DOHH2 (cell line): ENCODE data around the gene CLRN1.

Source experiments
- H3F3A ChIP-seq: fragments of 200-600 bp; sonication (generic), shearing (Covaris generic); 2 replicates; pipeline ENCODE4 v1.6.0; 2016; ENCODE audit warnings: antibody characterized with exemption, mild to moderate bottlenecking; ENCODE audit not compliant: control insufficient read depth, insufficient read depth
- H3K27ac ChIP-seq: fragments of 200-600 bp; sonication (generic); 2 replicates; pipeline ENCODE4 v1.5.1; 2014; ENCODE audit warnings: low read depth, mild to moderate bottlenecking, low read length, moderate library complexity
- H3K27me3 ChIP-seq: fragments of 200-600 bp; sonication (generic); 2 replicates; pipeline ENCODE4 v1.6.1; 2014; ENCODE audit warnings: mild to moderate bottlenecking, low read length, mixed read lengths; ENCODE audit not compliant: control insufficient read depth
- H3K36me3 ChIP-seq: fragments of 200-600 bp; sonication (generic); 2 replicates; pipeline ENCODE4 v1.6.1; 2014; ENCODE audit warnings: mild to moderate bottlenecking, low read length, moderate library complexity, mixed read lengths; ENCODE audit not compliant: control insufficient read depth
- H3K4me1 ChIP-seq: fragments of 200-600 bp; sonication (generic); 2 replicates; pipeline ENCODE4 v1.6.1; 2014; ENCODE audit warnings: mild to moderate bottlenecking, low read length, mixed read lengths; ENCODE audit not compliant: control insufficient read depth
- H3K4me2 ChIP-seq: fragments of 200-600 bp; sonication (generic); 2 replicates; pipeline ENCODE4 v1.6.0; 2014; ENCODE audit warnings: mild to moderate bottlenecking, low read length, moderate library complexity
- H3K4me3 ChIP-seq: fragments of 200-600 bp; sonication (generic); 2 replicates; pipeline ENCODE4 v1.5.1; 2014; ENCODE audit warnings: mild to moderate bottlenecking, low read length, mixed read lengths
- H3K79me2 ChIP-seq: fragments of 200-600 bp; sonication (generic); 2 replicates; pipeline ENCODE4 v1.6.1; 2014; ENCODE audit warnings: mild to moderate bottlenecking, low read length, mixed read lengths; ENCODE audit not compliant: control insufficient read depth
- H3K9me2 ChIP-seq: fragments of 200-600 bp; sonication (generic); replicated peaks from 2 replicates; pipeline ENCODE4 v1.6.1; 2014; ENCODE audit warnings: mild to moderate bottlenecking, low read length, mixed read lengths; ENCODE audit not compliant: control insufficient read depth
- H3K9me3 ChIP-seq: fragments of 200-600 bp; sonication (generic); 2 replicates; pipeline ENCODE4 v1.6.1; 2014; ENCODE audit warnings: antibody characterized with exemption, low read length, mixed read lengths; ENCODE audit not compliant: control insufficient read depth, insufficient read depth
- H4K20me1 ChIP-seq: fragments of 200-600 bp; sonication (generic); 2 replicates; pipeline ENCODE4 v1.6.0; 2014; ENCODE audit warnings: low read depth, mild to moderate bottlenecking, antibody characterized with exemption, low read length, moderate library complexity; ENCODE audit not compliant: control insufficient read depth, insufficient read depth
- CTCF ChIP-seq: fragments of 200-600 bp; sonication (generic); IDR thresholded peaks from one replicate; pipeline ENCODE4 v1.5.1; 2014; ENCODE audit warnings: antibody characterized with exemption, mild to moderate bottlenecking, low read depth, low read length; ENCODE audit not compliant: poor library complexity, severe bottlenecking
- EZH2phosphoT487 ChIP-seq: fragments of 200-600 bp; sonication (generic); IDR thresholded peaks from 2 replicates; pipeline ENCODE4 v1.6.1; 2017; ENCODE audit warnings: borderline replicate concordance, mild to moderate bottlenecking, antibody characterized with exemption, low read length, moderate library complexity, mixed read lengths

Gene CLRN1

GRCh38 chr3:150897592-150897991 is 74.9 kb downstream of the CLRN1 start:
- Histone ChIP-seq H3K36me3 (no peaks in the 10 kb centered on the region), H3K9me2 (no peaks in the 10 kb centered on the region), H3K9me3 (no peaks in the 10 kb centered on the region), H3K4me3 (no peak overlapping the region), H3K79me2 (no peaks in the 10 kb centered on the region), H3K27ac (no peak overlapping the region), H3K4me1 (no peaks in the 10 kb centered on the region), H4K20me1 (no peaks in the 10 kb centered on the region), H3F3A (no peaks in the 10 kb centered on the region), H3K27me3 (peaks cover 15% of the 10 kb centered on the region), H3K4me2 (no peak overlapping the region)
- no peak for TF ChIP-seq EZH2phosphoT487

GRCh38 chr3:150890831-150891230 is 81.7 kb downstream of the CLRN1 start:
- H3K36me3 ChIP-seq: no peaks in the 10 kb centered on the region
- H3K27me3 ChIP-seq: peaks cover 14% of the 10 kb centered on the region
- H3F3A ChIP-seq: no peaks in the 10 kb centered on the region
- H3K27ac ChIP-seq: no peak overlapping the region
- no peaks in the 10 kb centered on the region for H4K20me1 ChIP-seq
- H3K9me2 ChIP-seq: no peaks in the 10 kb centered on the region
- no peaks in the 10 kb centered on the region for H3K4me1 ChIP-seq
- H3K4me2 ChIP-seq: no peak overlapping the region
- no peak overlapping the region for H3K4me3 ChIP-seq
- no peaks in the 10 kb centered on the region for H3K79me2 ChIP-seq
- TF ChIP-seq CTCF (no peak), EZH2phosphoT487 (no peak)
- no peaks in the 10 kb centered on the region for H3K9me3 ChIP-seq

- H3K36me3 ChIP-seq: no peaks in the 10 kb centered on the region
- no peaks in the 10 kb centered on the region for H4K20me1 ChIP-seq
- H3K27me3 ChIP-seq: peaks cover 17% of the 10 kb centered on the region
- H3K9me3 ChIP-seq: no peaks in the 10 kb centered on the region
- no peaks in the 10 kb centered on the region for H3K4me1 ChIP-seq
- TF ChIP-seq CTCF (no peak), EZH2phosphoT487 (no peak)
- no peaks in the 10 kb centered on the region for H3K79me2 ChIP-seq
- H3K27ac ChIP-seq: no peak overlapping the region
- H3K4me2 ChIP-seq: no peak overlapping the region
- H3K4me3 ChIP-seq: no peak overlapping the region
- H3F3A ChIP-seq: no peaks in the 10 kb centered on the region
- H3K9me2 ChIP-seq: no peaks in the 10 kb centered on the region
Measured at GRCh38 chr3:150890295-150890694, 82.2 kb downstream of the CLRN1 start.

GRCh38 chr3:150889106-150889505 is 83.4 kb downstream of the CLRN1 start:
- Histone ChIP-seq H3K9me2 (no peaks in the 10 kb centered on the region), H3K79me2 (no peaks in the 10 kb centered on the region), H3F3A (no peaks in the 10 kb centered on the region), H3K27me3 (peaks cover 10% of the 10 kb centered on the region), H4K20me1 (no peaks in the 10 kb centered on the region), H3K4me1 (no peaks in the 10 kb centered on the region), H3K27ac (no peak overlapping the region), H3K36me3 (no peaks in the 10 kb centered on the region), H3K9me3 (no peaks in the 10 kb centered on the region), H3K4me3 (no peak overlapping the region), H3K4me2 (no peak overlapping the region)
- TF ChIP-seq CTCF (no peak), EZH2phosphoT487 (no peak)
